IPS-NIHi7 (cell line): Measurements from ENCODE around the gene TBX19.

ENCODE experiments used
- DNase-seq: peaks from one replicate; pipeline ENCODE4 v3.0.0; 2012; ENCODE audit warnings: mixed read lengths; ENCODE audit errors: extremely low spot score

The TBX19 gene

DNA sequence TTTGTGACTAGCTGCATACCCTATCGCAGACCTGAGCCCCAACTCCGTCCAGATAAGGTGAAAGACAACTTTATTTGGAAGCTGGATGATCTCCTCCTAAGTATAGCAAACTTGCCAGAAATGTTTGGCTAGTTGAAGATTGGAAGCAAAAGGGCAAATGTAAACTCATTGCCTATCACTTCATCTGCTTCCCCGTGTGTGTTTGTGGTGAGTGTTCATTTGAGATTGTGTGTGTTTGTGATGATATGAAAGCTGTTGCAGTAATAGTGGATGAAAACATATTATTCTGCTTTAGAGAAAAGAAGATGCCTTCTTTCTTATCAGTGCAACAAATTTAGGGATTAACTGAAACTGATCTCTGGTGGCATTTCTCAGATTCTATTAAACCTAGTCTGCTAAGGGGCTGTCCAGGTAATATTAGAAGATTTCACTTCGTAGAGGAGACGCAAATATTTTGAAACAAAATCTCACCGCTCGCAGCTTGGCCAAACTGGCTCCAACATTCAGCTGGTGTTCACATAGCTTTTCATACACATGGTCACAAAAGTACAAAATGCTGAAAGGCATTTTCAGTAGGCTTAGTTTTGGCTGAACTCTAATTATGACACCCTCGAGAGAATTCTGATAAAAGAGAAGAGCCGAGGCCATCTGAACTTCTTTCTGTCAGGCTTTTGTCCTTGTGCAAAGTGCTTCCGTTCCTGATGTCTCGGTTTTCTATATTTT, 1.1 kb downstream of the TBX19 start:
- DNase-seq = no peak

- no peak for DNase-seq
These were observed 4.8 kb downstream of the TBX19 start for GRCh38 chr1:168285521-168285790.

GRCh38 chr1:168285971-168286927, 5.6 kb downstream of the TBX19 start:
- no peak for DNase-seq

DNA sequence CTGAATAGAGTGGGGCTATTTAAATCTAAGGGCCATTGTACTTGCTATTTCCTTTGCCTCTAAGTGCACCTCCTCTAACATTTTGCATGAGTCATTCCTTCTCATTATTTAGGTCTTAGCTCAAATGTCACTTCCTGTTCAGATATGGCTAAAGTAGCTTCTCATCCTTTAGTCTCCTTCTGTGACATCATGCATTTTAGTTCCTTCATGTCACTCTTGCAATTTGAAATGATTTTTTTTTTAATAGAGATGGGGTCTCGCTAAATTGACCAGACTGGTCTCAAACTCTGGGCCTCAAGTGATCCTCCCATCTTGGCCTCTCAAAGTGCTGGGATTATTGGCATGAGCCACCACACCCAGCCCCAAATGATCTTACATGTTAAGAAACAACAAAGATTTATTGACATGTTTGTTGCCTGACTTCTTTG, 6.6 kb downstream of the TBX19 start:
- no peak for DNase-seq

GRCh38 chr1:168288311-168289052, 7.8 kb downstream of the TBX19 start:
- DNase-seq = no peak

DNA sequence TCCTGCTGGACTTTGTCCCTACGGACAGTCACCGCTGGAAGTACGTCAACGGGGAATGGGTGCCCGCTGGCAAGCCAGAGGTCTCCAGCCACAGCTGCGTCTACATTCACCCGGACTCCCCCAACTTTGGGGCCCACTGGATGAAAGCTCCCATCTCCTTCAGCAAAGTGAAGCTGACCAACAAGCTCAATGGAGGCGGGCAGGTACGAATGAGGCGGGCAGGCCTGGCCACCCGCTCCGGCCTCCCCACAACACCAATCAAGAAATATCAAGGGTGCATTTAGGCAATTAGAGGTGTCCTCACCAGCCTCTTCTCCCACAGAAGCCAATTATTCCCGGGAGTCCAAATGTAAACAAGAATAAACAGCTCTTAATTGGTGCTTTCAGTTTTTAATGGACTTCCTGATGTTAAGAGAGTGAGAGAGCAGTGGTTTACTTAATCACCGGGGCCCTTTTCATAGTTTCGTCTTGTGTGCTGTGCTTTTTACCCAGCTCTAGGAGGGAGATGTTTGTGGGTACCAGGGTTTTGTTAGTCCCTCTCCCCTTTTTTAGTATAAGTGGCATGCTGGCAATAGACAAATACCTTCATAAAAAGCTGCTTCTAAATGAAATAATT, 10.7 kb downstream of the TBX19 start:
- DNase-seq = no peak

- DNase-seq = no peak
These were observed 12.7 kb downstream of the TBX19 start for GRCh38 chr1:168293356-168293755.

DNA sequence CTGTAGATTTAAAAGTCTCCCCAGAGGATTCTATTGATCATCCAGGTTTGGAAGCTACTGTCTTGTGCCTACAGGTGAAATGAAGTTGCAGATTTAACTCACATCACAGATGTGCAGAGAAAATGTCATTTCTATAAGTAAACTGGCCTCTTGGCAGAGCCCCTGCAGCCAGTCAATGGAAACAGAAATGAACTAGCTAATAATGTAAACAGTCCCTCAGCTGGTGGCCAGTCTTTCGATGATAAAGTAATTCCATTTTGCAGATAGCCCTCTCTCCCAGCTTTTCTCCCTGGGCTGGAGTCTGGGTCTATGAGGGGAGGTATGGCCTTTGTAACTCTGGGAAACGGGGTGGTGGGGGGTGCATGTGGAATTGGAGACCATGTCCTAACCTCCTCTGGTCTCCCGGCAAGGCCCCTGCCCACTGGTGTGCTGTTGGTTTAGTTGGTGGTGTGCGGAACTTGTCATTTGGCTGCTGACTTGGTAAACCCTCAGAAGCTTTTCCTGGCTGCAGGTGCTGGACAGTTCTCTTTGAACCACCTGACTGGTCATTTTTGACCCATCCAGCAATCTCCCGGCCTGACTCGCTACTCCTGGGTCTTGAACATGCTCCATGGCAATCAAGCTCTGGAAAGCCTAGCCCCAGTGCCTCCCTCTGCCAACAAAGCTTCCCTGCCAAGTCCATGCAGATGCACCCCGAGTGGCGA, 14.9 kb downstream of the TBX19 start:
- DNase-seq = no peak

GRCh38 chr1:168297019-168297730, 16.5 kb downstream of the TBX19 start:
- DNase-seq = no peak

- DNase-seq = no peak
These were observed 17.8 kb downstream of the TBX19 start for GRCh38 chr1:168298446-168298845.

- DNase-seq = no peak
These were observed 19.9 kb downstream of the TBX19 start for GRCh38 chr1:168300626-168301025.

- DNase-seq = no peak
These were observed 21.1 kb downstream of the TBX19 start for GRCh38 chr1:168301664-168302320.

- no peak for DNase-seq
These were observed 23.3 kb downstream of the TBX19 start for GRCh38 chr1:168303716-168304540.

DNA sequence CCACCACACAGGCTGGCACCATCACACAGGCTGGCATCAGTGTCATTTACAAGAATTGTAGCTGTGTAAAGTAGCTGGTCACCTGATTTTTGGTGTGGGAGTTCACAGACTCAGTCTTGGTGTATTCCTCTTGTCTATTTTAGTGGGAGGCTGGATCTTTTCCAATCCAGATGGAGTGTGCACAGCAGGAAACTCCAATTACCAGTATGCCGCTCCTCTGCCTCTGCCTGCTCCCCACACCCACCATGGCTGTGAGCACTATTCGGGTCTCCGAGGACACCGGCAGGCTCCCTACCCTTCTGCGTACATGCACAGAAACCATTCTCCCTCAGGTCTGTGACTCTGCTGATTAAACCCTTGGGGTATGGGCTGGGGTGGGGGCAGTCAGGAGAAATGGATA, 24.2 kb downstream of the TBX19 start:
- no peak for DNase-seq

- DNase-seq = no peak
These were observed 32.3 kb downstream of the TBX19 start for GRCh38 chr1:168312718-168313604.

- DNase-seq = no peak
These were observed 35.5 kb downstream of the TBX19 start for GRCh38 chr1:168316142-168316541.

- DNase-seq = no peak
These were observed 36.6 kb downstream of the TBX19 start for GRCh38 chr1:168317309-168317708.

DNA sequence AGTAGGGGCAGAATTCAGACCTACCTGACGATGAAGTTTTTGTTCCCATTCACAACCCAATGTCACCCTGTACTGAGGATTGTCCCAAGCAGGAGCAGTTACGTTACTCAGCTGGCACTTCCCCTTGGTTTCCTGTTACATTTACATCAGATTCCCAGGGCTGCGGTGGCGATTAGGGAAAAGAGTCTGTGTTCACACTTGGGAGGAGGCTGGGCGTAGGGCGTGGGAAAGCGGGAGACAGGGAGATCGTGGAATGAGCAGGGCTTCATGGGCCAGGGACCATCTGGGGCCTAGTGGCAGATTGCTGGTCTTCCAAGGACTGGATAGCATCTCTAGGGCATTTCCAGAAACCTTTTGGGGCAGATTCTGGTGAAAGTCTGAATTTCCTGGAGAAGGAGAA, 39.0 kb downstream of the TBX19 start:
- DNase-seq = no peak
